GM18867 (cell line): ENCODE data around the gene AAK1.
"Not testable (repeated sequence)": the region's sequence is repeated elsewhere in the genome, so short reads cannot be mapped to it uniquely, and the experiment has no call there.

Experiments
- ATAC-seq: cut with Tn5 transposase; IDR thresholded peaks from one replicate; pipeline ENCODE4 v1.9.1; 2021; ENCODE audit warnings: mild to moderate bottlenecking, moderate library complexity; ENCODE audit not compliant: unreplicated experiment

AAK1 gene

GRCh38 chr2:69643602-69644505, at the start of gene AAK1:
AAK1 (minus strand) TSS chr2:69643739; CDS start chr2:69643040, 699 bp downstream.
- ATAC-seq: peak; percentile 51

GRCh38 chr2:69692424-69692823, 48.9 kb upstream of the AAK1 start:
- ATAC-seq: no peak

- ATAC-seq: no peak
Observed at GRCh38 chr2:69689969-69690368, 46.4 kb upstream of the AAK1 start.

GRCh38 chr2:69689466-69689865, 45.9 kb upstream of the AAK1 start:
- ATAC-seq: no peak

- no peak for ATAC-seq
Observed at GRCh38 chr2:69687971-69688611, 44.6 kb upstream of the AAK1 start.

- no peak for ATAC-seq
Observed at GRCh38 chr2:69686813-69687212, 43.3 kb upstream of the AAK1 start.

GRCh38 chr2:69685321-69686048, 41.9 kb upstream of the AAK1 start:
- peak; percentile 76 for ATAC-seq

- ATAC-seq: no peak
Observed at GRCh38 chr2:69683170-69683971, 39.8 kb upstream of the AAK1 start.

GRCh38 chr2:69682525-69682924, 39.0 kb upstream of the AAK1 start:
- no peak for ATAC-seq

GRCh38 chr2:69680001-69680675, 36.6 kb upstream of the AAK1 start:
- no peak for ATAC-seq

GRCh38 chr2:69677914-69678313, 34.4 kb upstream of the AAK1 start:
- ATAC-seq: no peak

GRCh38 chr2:69676146-69676545, 32.6 kb upstream of the AAK1 start:
- no peak for ATAC-seq

- ATAC-seq: no peak
Observed at GRCh38 chr2:69674316-69674670, 30.8 kb upstream of the AAK1 start.

GRCh38 chr2:69673098-69673497, 29.6 kb upstream of the AAK1 start:
- ATAC-seq: not testable (repeated sequence)

GRCh38 chr2:69669666-69670065, 26.1 kb upstream of the AAK1 start:
- no peak for ATAC-seq

GRCh38 chr2:69668598-69668997, 25.1 kb upstream of the AAK1 start:
- no peak for ATAC-seq

- no peak for ATAC-seq
Observed at GRCh38 chr2:69667805-69668382, 24.4 kb upstream of the AAK1 start.

GRCh38 chr2:69665152-69665551, 21.6 kb upstream of the AAK1 start:
- no peak for ATAC-seq

- no peak for ATAC-seq
Observed at GRCh38 chr2:69663860-69664259, 20.3 kb upstream of the AAK1 start.

GRCh38 chr2:69662547-69662946, 19.0 kb upstream of the AAK1 start:
- not testable (repeated sequence) for ATAC-seq
